Activated CD8-positive, alpha-beta memory T cell treated with anti-CD3 and anti-CD28 coated beads, Interleukin-2, amount 50 U/mL, for 4 hours (primary cell): ENCODE results near the gene PPP3R1.

Experiments
- DNase-seq: peaks from one replicate; pipeline ENCODE4 v3.0.0-alpha.2; 2020

PPP3R1 gene

GRCh38 chr2:68253219-68254068 is 1.1 kb upstream of the PPP3R1 start:
- no peak for DNase-seq

GRCh38 chr2:68251855-68252399 is 405 bp downstream of the PPP3R1 start:
- peak; percentile 53 for DNase-seq

- peak; percentile 71 for DNase-seq
Observed at GRCh38 chr2:68251187-68251854, 1.0 kb downstream of the PPP3R1 start.

GRCh38 chr2:68250652-68251186 is 1.6 kb downstream of the PPP3R1 start:
- DNase-seq = no peak

GRCh38 chr2:68250196-68250595 is 2.1 kb downstream of the PPP3R1 start:
- no peak for DNase-seq

GRCh38 chr2:68248806-68249205 is 3.5 kb downstream of the PPP3R1 start:
- DNase-seq = no peak

- DNase-seq = no peak
Observed at GRCh38 chr2:68248361-68248760, 4.0 kb downstream of the PPP3R1 start.

- no peak for DNase-seq
Observed at GRCh38 chr2:68246396-68246795, 5.9 kb downstream of the PPP3R1 start.

DNA sequence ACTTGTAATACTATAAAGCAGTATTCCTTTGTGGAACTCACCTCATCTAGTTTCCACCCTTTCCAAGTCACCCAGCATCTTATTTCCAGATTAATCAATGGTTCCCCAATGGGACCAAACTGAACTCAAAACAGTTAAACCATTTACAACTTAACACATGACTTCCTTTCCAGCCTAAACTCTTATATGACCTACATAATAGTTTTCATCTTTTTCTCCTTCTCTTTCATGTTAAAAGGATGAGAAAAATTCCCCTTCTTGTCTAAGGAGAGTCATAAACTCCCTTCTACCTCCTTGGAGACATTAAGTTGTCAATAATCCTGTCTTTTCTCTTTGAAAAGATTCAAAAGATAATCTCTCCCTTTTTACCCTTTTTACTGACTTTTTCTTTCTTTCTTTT is 6.7 kb downstream of the PPP3R1 start:
- no peak for DNase-seq

GRCh38 chr2:68245066-68245465 is 7.3 kb downstream of the PPP3R1 start:
- DNase-seq = no peak

DNA sequence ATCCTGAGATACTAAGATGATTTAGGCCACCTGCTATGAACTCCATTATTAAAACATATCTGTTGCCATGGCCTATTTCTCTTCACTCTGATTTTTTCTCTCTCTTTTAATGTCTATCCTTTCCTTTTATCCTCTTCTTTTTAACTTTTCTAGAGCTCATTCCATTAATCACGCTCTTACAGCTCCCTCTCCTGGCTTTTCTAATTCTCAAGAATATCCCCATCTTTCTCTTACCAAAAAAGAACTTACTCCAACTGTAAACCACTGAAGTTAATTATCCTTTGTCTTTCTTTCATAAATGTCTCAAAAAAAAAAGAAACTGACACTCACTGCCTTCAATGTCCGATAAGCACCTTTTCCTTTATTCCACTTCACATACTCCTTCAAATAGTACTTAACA is 7.9 kb downstream of the PPP3R1 start:
- no peak for DNase-seq

DNA sequence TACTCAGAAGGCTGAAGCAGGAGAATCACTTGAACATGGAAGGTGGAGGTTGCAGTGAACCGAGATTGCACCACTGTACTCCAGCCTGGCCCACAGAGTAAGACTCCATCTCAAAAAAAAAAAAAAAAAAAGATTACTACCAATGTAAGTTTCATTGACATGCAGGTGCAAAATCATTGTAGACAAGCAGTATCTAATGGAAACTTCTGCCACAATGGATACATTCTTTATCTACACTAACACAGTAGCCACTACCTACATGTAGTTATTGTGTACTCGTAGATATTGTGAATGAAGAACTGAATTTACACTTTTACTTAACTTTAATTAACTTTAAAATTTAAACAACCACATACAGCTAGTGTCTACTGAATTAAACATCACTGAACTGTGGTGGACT is 10.6 kb downstream of the PPP3R1 start:
- DNase-seq = no peak

- no peak for DNase-seq
Observed at GRCh38 chr2:68240446-68240845, 11.9 kb downstream of the PPP3R1 start.

- no peak for DNase-seq
Observed at GRCh38 chr2:68238955-68239822, 13.1 kb downstream of the PPP3R1 start.

- no peak for DNase-seq
Observed at GRCh38 chr2:68237976-68238580, 14.3 kb downstream of the PPP3R1 start.

DNA sequence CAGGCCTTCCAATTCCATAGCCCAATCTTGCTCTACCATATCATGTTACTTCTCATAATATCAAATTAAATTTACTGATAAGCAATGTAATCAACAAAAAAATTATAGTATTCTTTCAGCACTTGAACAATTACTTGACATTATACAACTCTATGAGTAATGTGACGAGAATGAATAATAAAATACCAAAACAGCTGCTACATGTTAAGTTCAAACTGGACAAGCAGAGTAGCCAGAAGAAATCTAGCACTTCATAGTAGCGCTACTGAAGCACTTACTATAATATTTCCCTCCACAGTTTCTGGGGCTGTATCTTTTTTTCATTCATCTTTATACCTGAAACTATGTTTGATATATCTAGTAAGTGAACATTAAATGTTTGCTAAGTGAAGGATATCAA is 14.9 kb downstream of the PPP3R1 start:
- DNase-seq = no peak

DNA sequence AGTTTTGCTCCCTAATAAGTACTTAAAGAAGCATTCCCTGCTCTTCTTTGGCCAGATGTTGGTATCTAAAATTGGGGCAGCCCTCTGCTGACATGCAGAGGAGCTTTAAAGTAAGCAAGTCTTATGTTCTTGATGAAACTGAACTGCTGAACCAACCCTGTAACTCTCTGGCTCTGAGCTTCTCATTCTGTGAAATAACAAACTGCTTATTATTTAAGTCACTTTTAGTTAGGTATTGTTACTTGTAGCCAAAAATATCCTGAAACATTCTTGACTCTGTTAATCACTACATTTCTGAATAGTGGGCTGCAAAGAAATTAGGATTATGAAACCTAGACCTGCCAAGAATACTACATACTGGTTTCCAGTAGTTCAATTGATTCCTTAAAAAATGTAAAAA is 15.5 kb downstream of the PPP3R1 start:
- no peak for DNase-seq

DNA sequence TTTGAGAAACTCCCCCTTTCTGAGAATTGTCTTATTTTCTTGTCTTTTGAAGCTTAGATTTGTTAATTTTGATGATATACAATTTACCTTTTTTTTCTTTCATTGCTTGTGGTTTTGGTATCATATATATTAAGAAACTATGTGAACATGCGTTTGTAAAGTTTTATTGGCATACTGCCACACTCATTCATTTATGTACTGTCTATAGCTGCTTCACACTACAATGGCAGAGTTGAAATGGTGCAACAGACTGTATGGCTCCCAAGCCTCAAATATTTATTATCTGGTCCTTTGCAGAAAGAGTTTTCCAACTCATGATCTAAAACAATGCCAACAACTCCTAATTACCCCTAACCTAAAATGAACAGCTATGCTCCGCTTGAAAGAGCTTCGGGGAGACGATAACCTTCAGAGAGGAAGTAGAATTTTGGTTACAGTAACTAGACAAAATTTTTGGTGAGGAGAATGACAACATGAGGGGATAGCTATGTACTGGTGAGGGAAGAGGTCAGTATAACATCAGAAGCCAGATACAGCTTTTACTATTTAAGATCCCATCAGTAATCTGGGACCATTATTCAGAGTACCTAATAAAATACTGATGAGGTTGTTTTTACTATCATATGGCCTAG is 16.1 kb downstream of the PPP3R1 start:
- DNase-seq = no peak

DNA sequence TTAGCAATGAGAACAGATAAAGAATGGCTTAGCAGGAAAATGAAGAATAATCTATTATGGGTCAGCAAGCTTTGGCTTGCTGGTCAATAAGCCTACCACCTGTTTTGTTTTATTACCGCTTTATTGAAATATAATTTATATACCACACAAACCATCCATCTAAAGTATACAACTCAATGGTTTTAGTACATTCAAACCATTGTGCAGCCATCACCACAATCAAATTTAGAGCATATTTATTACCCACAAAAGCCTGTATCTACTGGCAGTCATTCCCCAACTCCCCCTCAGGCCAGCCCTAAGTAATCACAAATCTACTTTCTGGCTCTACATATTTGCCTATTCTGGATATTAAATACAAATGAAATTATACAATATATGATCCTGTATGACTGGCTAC is 17.2 kb downstream of the PPP3R1 start:
- no peak for DNase-seq

DNA sequence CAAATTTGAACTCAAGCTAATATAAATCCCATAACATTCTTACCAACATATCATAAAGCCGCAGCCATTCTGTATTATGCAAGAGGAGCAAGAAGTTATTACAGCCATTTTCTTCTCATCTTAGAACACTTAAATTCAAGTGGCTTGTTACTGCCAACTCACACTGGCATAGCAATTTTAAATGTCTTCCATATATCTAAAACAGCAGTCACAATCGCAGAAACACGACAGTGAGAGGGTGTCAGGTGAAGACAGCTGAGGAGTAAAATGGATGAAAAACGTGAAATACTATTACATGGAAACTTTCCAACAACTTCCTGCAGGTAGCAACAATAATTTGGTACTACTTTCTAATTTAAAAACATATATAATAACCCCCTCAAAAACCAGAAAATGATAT is 17.9 kb downstream of the PPP3R1 start:
- no peak for DNase-seq

DNA sequence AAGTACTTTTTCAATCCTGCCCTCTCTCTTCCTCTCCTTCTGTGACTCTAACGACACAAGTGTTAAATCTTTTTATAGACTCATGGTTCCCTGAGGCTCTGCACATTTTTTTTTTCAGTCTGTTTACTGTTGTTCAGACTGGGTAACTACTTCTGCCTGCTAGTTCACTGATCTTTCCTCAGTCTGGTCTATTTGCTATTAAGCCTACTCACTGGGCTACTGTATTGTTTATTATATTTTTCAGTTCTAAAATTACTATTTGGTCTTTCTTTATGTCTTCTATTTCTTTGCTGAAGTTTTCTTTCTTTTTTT is 21.3 kb downstream of the PPP3R1 start:
- no peak for DNase-seq
